ENCODE data around the gene NCOR1.

NCOR1 gene

GRCh38 chr17:16140854-16141253 lies 74.5 kb downstream of the NCOR1 start:
- TF ChIP-seq CTCF (IDR thresholded peaks at IDR 0.05), result no peak

DNA sequence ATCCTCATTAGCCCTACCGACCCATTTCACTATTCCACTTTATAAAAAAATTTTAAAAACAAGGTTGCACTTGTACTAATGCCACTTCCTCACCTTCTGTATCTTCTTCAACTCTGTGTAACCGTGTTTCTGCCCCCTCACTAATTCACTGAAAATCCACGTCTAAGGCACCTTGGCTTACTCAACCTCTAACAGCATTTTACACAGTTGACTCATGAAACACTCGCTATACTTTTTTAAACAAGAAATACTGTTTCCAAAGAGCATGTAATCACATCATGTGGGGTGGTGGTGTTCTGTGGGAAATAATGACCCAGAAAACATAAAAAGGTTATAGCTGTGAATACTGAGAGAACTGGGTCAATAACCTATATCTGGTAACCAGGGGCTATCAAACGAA lies 79.9 kb downstream of the NCOR1 start:
- no peak for TF ChIP-seq CTCF (IDR thresholded peaks at IDR 0.05)

DNA sequence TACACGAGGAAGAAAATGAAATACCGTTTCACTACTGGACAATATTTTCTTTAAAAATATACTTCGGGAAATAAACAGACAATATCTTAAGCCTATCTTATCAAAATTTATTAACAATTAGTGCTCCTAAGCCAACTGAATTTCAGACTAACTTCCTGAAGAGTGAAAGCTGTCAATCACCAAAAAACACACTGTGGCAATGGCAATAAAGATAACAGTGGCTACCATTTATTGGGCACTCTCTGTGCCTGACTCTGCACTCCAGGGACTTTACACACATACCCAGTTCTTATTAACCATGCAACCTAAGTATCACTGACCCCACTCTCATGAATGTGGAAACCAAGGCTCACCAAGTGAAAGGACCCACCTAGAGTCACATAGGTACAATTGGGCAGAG lies 83.7 kb downstream of the NCOR1 start:
- no peak for TF ChIP-seq CTCF (IDR thresholded peaks at IDR 0.05)

DNA sequence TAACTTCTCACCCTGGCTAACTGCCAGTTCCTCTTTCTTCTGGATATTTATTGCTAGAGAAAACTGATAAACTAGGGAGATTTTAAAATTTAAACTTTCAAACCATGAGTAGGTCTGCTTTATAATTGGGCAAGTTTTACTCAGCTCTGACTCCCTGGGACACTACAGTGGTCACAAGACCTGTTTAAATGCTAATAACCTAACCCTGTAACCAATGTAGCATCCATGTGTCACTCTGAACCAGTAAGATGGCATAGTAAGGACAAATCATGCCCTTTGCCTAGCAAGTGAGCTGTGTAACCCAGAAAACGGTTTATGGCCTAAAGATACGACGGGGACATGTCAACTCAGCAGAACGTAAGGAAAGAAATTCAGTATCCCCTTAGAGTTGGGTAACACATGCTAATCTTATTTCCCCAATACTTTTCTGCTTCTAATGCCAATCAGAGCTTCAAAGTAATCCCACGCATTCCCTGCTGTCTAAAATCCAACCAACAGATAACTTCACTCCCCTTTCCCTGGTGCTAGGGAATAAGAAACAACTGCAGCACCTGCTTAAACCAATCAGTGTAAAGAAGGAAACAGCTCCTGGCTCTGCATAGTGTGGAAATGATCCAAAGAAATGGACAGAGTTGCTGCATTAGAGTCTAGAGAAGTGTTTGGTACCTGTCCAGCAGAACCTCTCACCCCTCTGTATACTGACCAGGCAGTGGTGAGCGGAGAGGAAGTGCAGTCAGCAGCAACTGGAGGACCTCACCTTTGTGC lies 85.7 kb downstream of the NCOR1 start:
- no peak for TF ChIP-seq CTCF (IDR thresholded peaks at IDR 0.05)

GRCh38 chr17:16123531-16123930 lies 91.8 kb downstream of the NCOR1 start:
- TF ChIP-seq CTCF (IDR thresholded peaks at IDR 0.05), result no peak

- no peak for TF ChIP-seq CTCF (IDR thresholded peaks at IDR 0.05)
These were observed 92.5 kb downstream of the NCOR1 start for GRCh38 chr17:16122697-16123434.

DNA sequence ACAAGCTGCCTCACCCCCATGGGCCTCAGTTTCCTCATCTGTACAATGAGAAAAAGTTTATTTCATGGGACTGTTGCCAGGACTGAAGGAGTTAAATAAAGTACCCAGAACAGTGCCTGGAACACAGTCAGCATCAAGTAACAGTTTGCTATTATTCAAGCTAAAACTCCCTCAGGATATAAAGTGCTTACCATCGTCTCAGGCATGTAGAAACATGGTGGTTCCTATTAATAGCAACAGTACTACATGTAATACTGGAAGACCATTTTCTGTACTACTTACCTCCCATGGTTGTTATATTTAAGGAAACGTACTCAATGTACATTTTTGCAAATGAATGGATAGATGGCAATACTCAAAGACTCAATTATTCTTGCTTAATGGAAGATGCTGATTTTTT lies 93.4 kb downstream of the NCOR1 start:
- TF ChIP-seq CTCF (IDR thresholded peaks at IDR 0.05), result no peak
